Measurements from ENCODE around the gene CENPH.
"Not testable (repeated sequence)": the region's sequence is repeated elsewhere in the genome, so short reads cannot be mapped to it uniquely, and the experiment has no call there.

The CENPH gene

DNA sequence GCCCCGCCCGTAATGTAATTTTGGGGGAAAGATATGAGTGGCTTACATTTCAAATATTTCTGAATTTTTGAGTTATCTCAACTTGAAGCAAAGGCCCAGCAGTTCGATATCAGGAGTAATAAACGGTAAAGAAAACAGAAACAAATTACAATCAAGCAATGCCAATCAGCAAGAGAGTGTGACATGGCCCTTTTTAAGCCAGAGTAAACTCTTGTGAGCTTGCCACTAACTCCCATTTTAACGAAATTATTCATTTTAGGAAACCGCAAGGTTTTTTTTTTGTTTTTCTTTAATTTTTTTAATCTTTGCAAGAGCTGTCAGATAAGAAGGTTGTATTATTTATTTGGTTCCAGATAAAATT, 27.7 kb downstream of the CENPH start:
- no peak for DNase-seq (ENCODE audit: low read depth, low spot score)
- TF ChIP-seq, protein P1, sequence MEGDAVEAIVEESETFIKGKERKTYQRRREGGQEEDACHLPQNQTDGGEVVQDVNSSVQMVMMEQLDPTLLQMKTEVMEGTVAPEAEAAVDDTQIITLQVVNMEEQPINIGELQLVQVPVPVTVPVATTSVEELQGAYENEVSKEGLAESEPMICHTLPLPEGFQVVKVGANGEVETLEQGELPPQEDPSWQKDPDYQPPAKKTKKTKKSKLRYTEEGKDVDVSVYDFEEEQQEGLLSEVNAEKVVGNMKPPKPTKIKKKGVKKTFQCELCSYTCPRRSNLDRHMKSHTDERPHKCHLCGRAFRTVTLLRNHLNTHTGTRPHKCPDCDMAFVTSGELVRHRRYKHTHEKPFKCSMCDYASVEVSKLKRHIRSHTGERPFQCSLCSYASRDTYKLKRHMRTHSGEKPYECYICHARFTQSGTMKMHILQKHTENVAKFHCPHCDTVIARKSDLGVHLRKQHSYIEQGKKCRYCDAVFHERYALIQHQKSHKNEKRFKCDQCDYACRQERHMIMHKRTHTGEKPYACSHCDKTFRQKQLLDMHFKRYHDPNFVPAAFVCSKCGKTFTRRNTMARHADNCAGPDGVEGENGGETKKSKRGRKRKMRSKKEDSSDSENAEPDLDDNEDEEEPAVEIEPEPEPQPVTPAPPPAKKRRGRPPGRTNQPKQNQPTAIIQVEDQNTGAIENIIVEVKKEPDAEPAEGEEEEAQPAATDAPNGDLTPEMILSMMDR (IDR thresholded peaks at IDR 0.05; ENCODE audit: insufficient read depth, low read length, missing control alignments): no peak
- ChIA-PET CTCF (interaction anchor here (1.1 to 1.2 kb wide), 2 partner anchors 9 to 123 kb away, joined by 3 to 4 read pairs; partner anchors contain the start of gene SLC30A5), POLR2A (no interaction called here)
- peak overlapping the region; percentile 99 for H3K4me3 ChIP-seq (ENCODE audit: low read depth, low read length)

DNA sequence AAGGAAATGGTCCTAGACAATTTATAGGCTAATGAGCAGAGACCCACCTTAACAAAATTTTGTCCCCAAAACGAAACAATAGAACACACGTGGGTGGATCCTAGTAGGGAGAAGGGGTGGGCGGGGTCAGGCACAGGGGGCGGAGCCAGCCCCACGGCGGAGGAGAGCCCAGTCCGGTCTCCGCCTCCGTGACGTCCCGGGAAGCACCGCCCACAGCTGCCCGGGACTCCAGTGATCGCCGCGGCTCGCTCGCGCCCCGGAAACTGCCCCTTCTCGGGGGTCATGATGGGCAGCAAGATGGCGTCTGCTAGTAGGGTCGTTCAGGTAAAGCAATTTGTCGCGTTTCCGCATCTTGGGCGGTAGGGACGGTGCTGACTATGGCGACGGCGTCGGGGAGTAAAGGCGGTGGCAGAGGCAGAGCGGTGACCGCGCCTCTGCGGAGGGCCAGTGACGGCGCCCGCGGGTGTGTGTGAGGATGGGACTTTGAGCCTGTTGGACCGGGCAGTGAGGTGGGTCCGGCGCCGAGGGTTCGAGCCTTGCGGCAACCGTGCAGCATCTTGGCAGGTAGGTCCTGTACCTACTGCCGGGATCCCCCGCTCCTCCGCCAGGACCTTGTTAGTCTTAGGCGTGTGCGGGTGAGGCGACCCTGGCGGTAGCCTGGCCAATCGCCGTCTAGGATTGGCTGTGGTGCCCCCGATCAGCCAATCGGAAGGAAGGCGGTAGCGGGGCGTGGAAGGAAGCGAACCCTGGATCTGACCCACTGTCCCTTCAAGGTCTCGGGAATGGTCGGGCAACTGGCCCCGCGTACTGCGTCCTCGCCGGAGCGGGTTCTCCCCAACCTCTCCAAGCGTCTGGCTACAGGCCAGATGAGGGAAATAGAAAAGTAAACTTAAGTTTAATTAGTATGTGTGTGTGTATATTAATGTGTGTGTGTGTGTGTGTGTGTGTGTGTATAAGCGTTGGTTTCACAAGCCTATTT, 28.5 kb downstream of the CENPH start:
- H3K4me3 ChIP-seq (ENCODE audit: low read depth, low read length): peak overlapping the region; percentile 99
- TF ChIP-seq, protein P1 (IDR thresholded peaks at IDR 0.05; ENCODE audit: insufficient read depth, low read length, missing control alignments): peak; percentile 16
- POLR2A ChIA-PET: no interaction called here
- CTCF ChIA-PET: interaction anchor here (1.1 kb wide), 1 partner anchor 124 kb away, joined by 3 read pairs; the partner anchor contains the start of gene SLC30A5
- no peak for DNase-seq (ENCODE audit: low read depth, low spot score)

DNA sequence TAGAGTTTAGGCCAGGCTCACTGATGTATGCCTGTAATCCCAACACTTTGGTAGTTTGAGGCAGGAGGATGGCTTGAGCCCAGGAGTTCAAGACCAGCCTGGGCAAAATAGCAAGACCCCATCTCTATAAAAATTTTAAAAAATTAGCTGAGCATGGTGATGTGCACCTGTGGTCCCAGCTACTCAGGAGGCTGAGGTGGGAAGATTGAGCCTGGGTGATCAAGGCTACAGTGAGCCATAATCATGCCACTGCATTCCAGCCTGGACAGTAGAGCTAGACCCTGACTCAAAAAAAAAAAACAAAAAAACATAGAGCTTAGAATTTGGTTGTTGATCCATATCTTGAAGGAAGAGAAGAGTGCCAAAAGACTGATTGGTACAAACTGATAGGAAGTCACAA, 30.6 kb downstream of the CENPH start:
- POLR2A ChIA-PET: no interaction called here
- H3K4me3 ChIP-seq (ENCODE audit: low read depth, low read length): no peak overlapping the region
- CTCF ChIA-PET: no interaction called here

DNA sequence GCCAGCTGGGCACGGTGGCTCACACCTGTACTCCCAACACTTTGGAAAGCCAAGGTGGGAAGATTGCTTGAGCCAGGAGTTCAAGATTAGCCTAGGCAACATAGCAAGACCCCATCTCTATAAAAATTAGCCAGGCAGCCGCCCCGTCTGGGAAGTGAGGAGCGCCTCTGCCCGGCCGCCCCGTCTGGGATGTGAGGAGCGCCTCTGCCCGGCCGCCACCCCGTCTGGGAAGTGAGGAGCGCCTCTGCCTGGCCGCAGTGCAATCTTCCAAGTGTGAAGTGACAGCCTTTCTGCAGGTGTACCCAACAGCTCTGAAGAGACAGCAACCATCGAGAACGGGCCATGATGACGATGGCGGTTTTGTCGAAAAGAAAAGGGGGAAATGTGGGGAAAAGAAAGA, 31.0 kb downstream of the CENPH start:
- H3K4me3 ChIP-seq (ENCODE audit: low read depth, low read length); POLR2A ChIA-PET; DNase-seq (ENCODE audit: low read depth, low spot score); CTCF ChIA-PET: not testable (repeated sequence)

More for the DNA sequence above, 30.6 kb downstream of the CENPH start:
- DNase-seq (ENCODE audit: low read depth, low spot score): no peak
- TF ChIP-seq, protein P1 (IDR thresholded peaks at IDR 0.05; ENCODE audit: insufficient read depth, low read length, missing control alignments): no peak

DNA sequence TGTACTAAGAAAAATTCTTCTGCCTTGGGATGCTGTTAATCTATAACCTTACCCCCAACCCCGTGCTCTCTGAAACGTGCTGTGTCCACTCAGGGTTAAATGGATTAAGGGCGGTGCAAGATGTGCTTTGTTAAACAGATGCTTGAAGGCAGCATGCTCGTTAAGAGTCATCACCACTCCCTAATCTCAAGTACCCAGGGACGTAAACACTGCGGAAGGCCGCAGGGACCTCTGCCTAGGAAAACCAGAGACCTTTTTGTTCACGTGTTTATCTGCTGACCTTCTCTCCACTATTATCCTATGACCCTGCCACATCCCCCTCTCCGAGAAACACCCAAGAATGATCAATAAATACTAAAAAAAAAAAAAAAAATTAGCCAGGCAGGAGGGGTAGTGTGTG, 31.4 kb downstream of the CENPH start:
- H3K4me3 ChIP-seq (ENCODE audit: low read depth, low read length); DNase-seq (ENCODE audit: low read depth, low spot score); POLR2A ChIA-PET; CTCF ChIA-PET: not testable (repeated sequence)

DNA sequence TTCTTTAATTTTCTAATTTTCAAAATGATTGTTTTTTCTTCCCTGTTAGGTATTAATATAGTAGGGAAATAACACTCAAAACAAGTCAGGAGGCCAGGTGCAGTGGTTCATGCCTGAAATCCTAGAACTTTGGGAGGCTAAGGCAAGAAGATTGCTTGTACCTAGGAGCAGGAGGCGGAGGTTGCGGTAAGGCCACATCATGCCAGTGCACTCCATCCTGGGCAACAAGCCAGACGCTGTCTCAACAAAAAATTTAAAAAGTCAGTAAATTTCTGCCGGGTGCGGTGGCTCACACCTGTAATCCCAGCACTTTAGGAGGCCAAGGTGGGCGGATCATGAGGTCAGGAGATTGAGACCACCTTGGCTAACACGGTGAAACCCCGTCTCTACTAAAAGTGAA, 35.1 kb downstream of the CENPH start:
- no peak for DNase-seq (ENCODE audit: low read depth, low spot score)
- POLR2A ChIA-PET: no interaction called here
- CTCF ChIA-PET: no interaction called here
- no peak overlapping the region for H3K4me3 ChIP-seq (ENCODE audit: low read depth, low read length)
- TF ChIP-seq, protein P1 (IDR thresholded peaks at IDR 0.05; ENCODE audit: insufficient read depth, low read length, missing control alignments): no peak

DNA sequence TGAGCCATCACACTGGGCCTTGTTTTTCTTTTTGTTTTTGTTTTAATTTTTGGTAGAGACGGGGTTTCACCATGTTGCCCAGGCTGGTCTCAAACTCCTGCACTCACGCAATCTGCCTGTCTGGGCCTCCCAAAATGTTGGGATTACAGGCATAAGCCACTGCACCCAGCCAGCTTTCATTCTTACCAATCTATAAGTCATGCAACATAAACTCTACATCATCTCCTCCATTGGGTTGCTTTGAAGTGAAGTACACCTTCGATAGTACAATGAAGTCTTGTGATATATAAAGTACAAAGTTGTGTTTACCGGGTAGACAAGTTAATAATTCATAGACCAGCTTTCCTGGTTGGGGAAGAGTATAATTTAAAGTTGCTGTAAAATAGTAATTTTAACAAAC, 36.5 kb downstream of the CENPH start:
- DNase-seq (ENCODE audit: low read depth, low spot score): no peak
- CTCF ChIA-PET: no interaction called here
- H3K4me3 ChIP-seq (ENCODE audit: low read depth, low read length): no peak overlapping the region
- TF ChIP-seq, protein P1 (IDR thresholded peaks at IDR 0.05; ENCODE audit: insufficient read depth, low read length, missing control alignments): no peak
- POLR2A ChIA-PET: no interaction called here
